HG03469 (cell line): ENCODE data around the gene GHDC.
"Not testable (repeated sequence)": the region's sequence is repeated elsewhere in the genome, so short reads cannot be mapped to it uniquely, and the experiment has no call there.

Experiments used
- ATAC-seq: cut with Tn5 transposase; IDR thresholded peaks from one replicate; pipeline ENCODE4 v1.9.1; 2021; ENCODE audit warnings: mild to moderate bottlenecking, moderate library complexity, moderate number of reproducible peaks; ENCODE audit not compliant: unreplicated experiment

The GHDC gene

DNA sequence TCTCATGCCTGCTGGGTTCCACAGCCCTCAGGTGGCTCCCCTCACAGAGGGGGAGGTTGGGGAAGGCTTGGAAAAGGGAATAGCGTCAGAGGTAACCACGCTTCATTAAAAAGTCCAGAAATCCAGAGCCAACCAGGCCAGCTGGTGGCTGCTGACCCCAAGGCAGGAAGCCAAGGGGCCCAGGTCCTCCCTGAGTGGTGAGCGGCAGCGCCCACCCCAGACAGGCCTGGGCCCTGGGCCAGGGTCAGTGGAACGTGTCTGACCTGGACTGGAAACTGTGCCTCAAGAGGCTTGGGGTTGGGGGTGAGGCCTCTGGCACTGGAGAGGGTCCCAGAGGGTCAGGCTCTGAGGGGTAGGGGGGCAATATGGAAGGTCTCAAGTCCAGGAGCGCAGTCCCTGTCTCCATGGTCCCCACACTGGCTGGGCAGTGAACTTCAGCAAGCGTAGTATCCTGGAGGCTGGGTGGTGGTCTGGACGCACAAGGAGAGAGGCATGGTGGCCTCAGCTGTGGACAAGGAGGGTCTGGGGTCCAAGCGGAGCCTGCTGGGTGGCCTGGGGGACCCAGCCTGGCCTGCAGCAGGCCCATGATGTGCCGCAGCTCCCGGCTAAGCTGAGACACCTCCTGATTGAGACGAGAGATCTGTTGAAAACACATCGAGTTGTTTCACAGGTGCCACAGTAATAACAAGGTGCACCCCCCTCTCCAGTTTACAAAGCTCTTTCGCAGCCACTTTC lies 34.3 kb downstream of the GHDC start:
- ATAC-seq: no peak

DNA sequence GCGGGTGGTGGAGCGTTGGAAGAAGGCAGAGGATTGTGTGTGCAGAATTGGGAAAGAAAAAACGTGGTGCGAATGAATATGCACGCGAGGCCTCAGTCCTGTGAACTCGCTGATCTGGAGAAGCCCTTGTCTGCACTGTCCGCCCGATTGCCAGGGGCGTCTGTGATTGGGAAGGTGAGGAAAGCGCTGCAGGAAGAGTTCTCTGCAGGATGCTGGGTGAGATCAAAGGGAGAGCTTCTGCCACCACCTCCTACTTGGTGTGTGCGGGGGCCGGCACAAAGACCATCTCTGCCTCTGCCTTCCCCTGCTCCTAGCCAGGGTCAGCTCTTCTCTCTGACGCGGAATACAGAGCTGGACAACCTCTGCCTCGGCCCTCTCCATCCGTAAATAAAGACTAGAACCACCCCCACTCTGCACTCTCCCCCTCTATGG lies 38.7 kb downstream of the GHDC start:
- no peak for ATAC-seq

DNA sequence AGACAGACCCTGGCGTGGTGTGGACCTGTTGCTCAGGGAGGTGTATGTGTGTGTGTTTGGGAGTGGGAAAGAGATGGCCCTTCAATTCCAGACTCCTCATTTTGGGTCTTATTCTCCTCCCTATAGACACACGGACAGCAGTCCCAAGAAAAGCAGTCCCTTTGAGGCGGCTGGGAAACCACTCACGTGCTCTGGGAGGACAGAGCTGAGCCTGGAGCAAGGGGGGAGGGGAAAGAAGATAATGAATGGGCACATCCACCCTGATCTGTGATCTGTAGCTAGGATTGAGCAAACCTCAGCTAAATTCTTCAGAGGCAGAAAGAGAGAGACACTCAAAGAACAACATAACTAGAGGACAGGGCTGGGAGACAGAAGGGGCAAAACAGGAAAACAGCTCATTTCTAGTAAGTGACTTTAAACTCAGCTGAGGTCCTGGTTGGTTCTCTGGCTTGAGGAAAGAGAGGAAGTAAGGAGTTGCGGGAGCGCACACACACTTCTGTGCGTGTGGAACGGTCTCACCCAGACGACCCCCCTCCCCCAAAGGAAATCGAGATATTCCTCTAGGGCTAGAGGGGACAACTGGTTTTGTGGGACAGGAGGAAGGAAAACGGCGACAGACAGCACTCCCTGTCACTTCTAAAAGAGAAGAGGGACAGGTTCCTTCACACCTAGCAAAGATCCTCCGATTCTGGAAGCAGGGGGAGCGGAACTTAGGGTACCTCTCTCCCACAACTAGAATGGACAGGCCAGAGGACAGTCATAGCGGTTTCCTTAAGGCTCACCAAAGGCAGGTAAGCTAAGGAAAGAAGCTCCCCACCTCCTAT lies 40.2 kb downstream of the GHDC start:
- no peak for ATAC-seq

DNA sequence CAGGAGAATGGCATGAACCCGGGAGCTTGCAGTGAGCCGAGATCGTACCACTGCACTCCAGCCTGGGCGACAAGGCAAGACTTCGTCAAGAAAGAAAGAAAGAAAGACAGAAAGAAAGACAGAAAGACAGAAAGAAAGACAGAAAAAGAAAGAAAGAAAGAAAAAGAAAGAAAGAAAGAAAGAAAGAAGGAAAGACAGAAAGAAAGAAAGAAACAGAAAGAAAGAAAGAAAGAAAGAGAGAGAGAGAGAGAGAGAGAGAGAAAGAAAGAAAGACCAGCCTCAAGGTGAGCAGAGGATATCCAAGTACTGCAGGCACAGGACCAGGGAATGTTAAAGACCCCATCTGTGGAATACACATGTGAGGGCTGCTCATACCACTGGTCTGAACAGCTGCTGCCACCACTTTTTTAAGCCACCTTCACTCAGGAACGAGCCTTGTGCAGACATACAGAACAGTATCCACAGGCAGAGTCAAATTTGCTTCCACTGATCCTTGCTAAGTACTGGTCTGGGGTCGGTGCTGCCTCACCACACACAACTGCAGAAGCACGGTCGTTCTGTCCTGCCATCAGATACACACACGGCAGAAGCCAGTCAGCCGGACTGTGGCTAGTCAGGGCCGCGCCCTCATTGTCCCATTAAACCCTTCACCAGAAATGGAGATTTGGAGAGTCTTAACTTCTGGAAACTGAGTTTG lies 47.2 kb downstream of the GHDC start:
- no peak for ATAC-seq

DNA sequence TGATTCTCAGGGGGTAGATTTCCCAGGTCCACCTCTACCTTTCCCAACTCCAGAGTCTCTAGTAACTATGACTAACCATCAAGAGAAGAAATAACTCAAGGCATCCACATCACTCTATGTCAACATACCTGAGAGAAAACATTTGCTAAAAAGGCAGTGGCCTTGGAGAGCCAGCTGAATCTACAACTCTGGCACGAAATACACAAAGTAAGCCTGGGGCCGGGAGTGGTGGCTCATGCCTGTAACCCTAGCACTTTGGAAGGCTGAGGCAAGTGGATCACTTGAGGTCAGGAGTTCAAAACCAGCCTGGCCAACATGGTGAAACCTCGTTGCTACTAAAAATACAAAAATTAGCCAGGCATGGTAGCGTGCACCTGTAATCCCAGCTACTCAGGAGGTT lies 51.2 kb downstream of the GHDC start:
- ATAC-seq: not testable (repeated sequence)

DNA sequence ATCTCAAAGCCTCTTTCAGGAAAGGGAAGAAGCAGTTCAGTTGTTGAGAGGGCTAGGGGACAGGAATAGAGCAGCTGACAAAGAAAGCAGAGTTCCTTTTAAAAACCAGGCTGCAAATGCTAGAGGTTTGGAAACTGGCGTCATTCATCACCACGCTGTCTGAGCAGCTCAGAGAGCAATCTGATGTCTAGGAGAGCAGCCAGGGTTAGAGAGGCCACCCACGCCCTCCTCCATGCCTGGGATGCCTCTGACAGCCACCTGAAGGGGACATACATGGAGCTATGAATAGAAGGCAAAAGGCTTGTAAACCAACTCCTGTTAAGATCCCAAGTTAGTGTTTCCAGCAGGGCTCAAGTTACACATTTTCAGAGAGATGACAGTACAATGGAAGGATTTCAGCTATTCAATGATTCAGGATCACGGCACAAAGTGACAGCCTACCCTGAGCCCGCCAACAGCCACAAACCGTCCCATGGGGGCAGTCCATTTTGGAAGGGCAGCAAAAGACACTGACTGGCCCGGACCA lies 51.9 kb downstream of the GHDC start:
- ATAC-seq: no peak

DNA sequence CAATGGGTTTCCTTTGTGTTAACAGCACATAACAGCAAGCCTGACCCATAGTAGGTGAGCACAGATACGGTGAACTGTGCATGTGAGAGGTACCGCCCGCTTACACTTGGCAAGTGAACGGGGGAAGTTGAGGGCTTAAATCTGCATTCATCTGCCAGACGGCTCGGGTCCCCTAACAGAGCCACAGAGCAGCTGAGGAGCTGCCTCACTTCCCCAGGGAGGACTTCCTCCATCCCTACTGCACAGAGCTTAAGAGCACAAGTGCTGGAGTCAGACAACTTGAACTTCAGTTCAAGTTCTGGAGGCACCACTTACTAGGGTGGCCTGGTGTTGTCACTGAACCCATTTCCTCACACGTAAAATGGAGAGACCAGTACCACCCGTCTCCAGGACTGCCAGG lies 52.9 kb downstream of the GHDC start:
- ATAC-seq: no peak

DNA sequence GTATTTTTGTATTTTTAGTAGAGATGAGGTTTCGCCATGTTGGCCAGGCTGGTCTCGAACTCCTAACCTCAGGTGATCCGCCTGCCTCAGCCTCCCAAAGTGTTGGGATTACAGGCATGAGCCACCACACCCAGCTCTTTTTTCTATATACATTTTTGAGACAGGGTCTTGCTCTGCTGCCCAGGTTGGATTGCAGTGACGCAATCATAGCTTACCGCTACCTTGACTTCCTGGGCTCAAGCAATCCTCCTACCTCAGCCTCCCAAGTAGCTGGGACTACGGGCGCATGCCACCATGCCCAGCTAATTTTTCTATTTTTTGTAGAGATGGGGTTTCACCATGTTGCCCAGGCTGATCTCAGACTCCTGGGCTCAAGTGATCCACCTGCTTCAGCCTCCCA lies 53.6 kb downstream of the GHDC start:
- not testable (repeated sequence) for ATAC-seq
